ENCODE measurements around the gene METTL2A. TPM values are rescaled to one million over a fixed set of nuclear protein-coding genes. Genes with fewer than 3 reads are reported as not detected.
"Not testable (repeated sequence)": the region's sequence is repeated elsewhere in the genome, so short reads cannot be mapped to it uniquely, and the experiment has no call there.

METTL2A gene, protein sequence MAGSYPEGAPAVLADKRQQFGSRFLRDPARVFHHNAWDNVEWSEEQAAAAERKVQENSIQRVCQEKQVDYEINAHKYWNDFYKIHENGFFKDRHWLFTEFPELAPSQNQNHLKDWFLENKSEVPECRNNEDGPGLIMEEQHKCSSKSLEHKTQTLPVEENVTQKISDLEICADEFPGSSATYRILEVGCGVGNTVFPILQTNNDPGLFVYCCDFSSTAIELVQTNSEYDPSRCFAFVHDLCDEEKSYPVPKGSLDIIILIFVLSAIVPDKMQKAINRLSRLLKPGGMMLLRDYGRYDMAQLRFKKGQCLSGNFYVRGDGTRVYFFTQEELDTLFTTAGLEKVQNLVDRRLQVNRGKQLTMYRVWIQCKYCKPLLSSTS
- 27.8 and 29.6 TPM in 2 replicates for total RNA-seq (ENCODE audit: low replicate concordance)
- long read RNA-seq, transcript METTL2A-201 (9 exons, 2,537 nt): major isoform, 91 of 138 reads
- long read RNA-seq, transcript METTL2A-202 (8 exons, 1,556 nt): minor isoform, 32 of 138 reads
- long read RNA-seq, partial matches to known transcripts: 2 of 138 reads
- long read RNA-seq, other reads (novel, unspliced or antisense): 13 of 138 reads

DNA sequence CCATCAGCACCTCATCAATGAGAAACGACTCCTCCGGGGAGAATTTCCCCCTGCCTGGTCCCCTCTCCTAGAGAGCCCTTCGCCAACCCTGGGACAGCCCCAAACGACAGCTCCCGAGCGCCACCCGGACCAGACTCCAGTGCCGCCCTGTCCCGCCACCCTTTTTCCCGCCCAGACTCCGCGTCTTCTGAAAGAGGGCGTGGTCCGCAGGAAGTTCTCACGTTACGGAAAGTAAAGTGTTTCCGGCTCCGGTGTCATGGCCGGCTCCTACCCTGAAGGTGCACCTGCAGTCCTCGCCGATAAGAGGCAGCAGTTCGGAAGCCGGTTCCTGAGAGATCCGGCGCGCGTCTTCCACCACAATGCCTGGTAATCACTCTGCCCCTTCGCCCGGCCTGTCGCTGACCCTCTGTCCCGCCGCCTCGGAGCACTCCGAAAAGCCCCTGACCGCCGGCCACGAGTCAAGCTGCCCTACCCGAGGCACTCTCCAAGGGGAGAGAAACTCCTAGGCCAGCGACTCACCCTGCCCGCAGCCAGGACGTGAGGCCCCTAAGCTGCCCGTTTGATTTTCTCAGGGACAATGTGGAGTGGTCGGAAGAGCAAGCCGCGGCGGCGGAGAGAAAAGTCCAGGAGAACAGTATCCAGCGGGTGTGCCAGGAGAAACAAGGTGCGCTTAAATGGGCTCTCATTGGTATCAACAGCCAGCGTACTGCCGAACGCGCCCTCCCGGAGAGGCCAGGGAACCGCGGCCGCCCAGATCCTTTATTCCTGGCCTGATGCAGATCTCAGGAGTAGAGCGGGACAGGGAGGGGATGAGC, at the start of gene METTL2A:
Gene METTL2A (plus strand): TSS at position 251 of the 815 bp plus-strand sequence. CDS start 6 bp downstream, at position 257.
- Mint-ChIP-seq H3K27ac (peak within 1 kb of the TSS; percentile 93), H3K4me1 (ENCODE audit: unreplicated experiment) (peaks cover 19% of the 10 kb centered on the region)
- not testable (repeated sequence) for H3K9me3 Mint-ChIP-seq

DNA sequence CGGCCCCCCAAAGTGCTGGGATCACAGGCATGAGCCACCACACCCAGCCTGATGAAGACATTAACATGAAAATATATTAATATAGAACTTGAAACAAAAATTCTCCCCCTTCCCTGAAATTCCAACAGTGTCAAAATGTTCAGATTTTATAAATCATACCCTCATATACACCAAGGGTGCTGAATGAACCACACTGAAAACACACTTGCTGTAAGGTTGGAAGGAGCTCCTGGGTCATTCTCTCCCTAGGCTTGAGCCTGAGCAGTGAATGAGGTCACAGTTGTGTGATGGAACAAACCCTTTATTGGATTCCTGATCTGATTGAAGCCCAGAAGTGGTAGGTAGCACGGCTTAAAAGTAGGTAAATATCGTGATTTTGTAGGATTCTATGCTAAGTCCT, 43.4 kb upstream of the METTL2A start, which contains the start of gene EFCAB3:
Gene EFCAB3 (plus strand): TSS at position 301 of the 400 bp plus-strand sequence. CDS start 2,427 bp downstream, outside the sequence.
- H3K27ac Mint-ChIP-seq: no peak within 1 kb of the TSS
- no peak for DNase-seq (ENCODE audit: extremely low spot score, unreplicated experiment)
- H3K4me3 Mint-ChIP-seq: no peak within 1 kb of the TSS
- no peaks in the 10 kb centered on the region for H3K4me1 Mint-ChIP-seq (ENCODE audit: unreplicated experiment)
- peaks cover 17% of the 10 kb centered on the region for H3K27me3 Mint-ChIP-seq
- H3K36me3 Mint-ChIP-seq: no peaks in the 10 kb centered on the region
- TF ChIP-seq, protein P1, sequence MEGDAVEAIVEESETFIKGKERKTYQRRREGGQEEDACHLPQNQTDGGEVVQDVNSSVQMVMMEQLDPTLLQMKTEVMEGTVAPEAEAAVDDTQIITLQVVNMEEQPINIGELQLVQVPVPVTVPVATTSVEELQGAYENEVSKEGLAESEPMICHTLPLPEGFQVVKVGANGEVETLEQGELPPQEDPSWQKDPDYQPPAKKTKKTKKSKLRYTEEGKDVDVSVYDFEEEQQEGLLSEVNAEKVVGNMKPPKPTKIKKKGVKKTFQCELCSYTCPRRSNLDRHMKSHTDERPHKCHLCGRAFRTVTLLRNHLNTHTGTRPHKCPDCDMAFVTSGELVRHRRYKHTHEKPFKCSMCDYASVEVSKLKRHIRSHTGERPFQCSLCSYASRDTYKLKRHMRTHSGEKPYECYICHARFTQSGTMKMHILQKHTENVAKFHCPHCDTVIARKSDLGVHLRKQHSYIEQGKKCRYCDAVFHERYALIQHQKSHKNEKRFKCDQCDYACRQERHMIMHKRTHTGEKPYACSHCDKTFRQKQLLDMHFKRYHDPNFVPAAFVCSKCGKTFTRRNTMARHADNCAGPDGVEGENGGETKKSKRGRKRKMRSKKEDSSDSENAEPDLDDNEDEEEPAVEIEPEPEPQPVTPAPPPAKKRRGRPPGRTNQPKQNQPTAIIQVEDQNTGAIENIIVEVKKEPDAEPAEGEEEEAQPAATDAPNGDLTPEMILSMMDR (conservative IDR thresholded peaks at IDR 0.05): no peak
- no peaks in the 10 kb centered on the region for H3K9me3 Mint-ChIP-seq

More for the DNA sequence above, at the start of gene METTL2A:
- not testable (repeated sequence) for H3K36me3 Mint-ChIP-seq, H3K27me3 Mint-ChIP-seq
- TF ChIP-seq, protein P1 (conservative IDR thresholded peaks at IDR 0.05): peak; percentile 70
- H3K4me3 Mint-ChIP-seq: peak within 1 kb of the TSS; percentile 97
- DNase-seq (ENCODE audit: extremely low spot score, unreplicated experiment): peak; percentile 85

DNA sequence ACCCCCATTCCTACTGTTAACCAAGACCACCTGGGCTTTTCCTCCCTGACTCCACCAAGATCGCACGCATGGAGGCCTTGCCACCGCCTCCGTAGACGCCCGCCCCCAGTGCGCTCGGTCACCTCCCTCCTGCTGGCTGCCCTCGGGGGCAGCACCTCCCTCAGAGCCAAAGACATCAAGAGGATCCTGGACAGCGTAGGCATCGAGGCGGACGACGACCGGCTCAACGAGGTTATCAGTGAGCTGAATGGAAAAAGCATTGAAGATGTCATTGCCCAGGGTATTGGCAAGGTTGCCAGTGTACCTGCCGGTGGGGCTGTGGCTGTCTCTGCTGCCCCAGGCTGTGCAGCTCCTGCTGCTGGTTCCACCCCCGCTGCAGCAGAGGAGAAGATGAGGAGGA, 42.1 kb upstream of the METTL2A start:
- TF ChIP-seq, protein P1 (conservative IDR thresholded peaks at IDR 0.05): no peak
- no peak for DNase-seq (ENCODE audit: extremely low spot score, unreplicated experiment)
- no peak overlapping the region for H3K27ac Mint-ChIP-seq
- H3K4me3 Mint-ChIP-seq: no peak overlapping the region
- H3K4me1 Mint-ChIP-seq (ENCODE audit: unreplicated experiment): no peaks in the 10 kb centered on the region
- no peaks in the 10 kb centered on the region for H3K36me3 Mint-ChIP-seq
- H3K9me3 Mint-ChIP-seq: no peaks in the 10 kb centered on the region
- H3K27me3 Mint-ChIP-seq: peaks cover 11% of the 10 kb centered on the region

DNA sequence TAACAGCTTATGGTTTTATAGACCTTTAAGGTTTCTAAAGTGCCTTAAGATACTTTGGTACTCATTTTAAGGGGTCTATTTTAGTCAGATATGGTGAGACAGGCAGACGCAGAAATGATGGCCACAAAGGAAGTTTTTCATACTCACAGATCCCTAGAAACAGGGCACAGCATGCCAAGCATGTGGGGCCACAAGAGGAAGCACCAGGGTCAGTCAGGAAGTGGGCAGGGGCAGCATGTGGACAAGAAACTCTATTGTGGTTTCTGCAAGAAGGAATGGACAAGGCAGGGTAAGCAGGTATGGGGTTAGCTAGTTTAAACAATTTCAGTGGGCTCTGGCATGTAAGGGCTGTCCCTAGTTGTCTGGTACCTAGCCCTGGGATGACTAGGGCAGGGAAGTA, 34.8 kb upstream of the METTL2A start:
- H3K27me3 Mint-ChIP-seq: peaks cover 27% of the 10 kb centered on the region
- TF ChIP-seq, protein P1 (conservative IDR thresholded peaks at IDR 0.05): no peak

DNA sequence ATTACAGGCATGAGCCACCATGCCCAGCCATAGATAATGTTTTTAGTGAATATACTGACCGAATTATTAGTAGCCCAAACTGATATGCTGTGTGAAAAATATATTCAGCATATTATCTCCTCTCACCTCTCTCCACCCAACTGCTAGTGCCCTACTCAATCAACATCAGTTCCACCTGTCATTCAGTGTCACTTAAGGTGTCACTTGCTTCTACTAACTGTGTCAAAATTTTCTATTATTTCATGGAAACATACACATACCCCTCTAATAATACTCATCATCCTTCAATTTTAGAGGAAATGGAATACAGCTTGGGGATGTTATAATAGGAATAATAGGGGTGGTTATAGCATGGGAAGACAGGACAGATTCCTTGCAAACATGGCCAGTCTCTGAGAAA, 30.8 kb upstream of the METTL2A start:
- Mint-ChIP-seq H3K4me3 (no peak overlapping the region), H3K27ac (no peak overlapping the region), H3K9me3 (no peaks in the 10 kb centered on the region), H3K4me1 (ENCODE audit: unreplicated experiment) (no peaks in the 10 kb centered on the region), H3K27me3 (peaks cover 33% of the 10 kb centered on the region), H3K36me3 (no peaks in the 10 kb centered on the region)
- no peak for DNase-seq (ENCODE audit: extremely low spot score, unreplicated experiment)
- TF ChIP-seq, protein P1 (conservative IDR thresholded peaks at IDR 0.05): no peak

More for the DNA sequence above, 34.8 kb upstream of the METTL2A start:
- Mint-ChIP-seq H3K4me3 (no peak overlapping the region), H3K36me3 (no peaks in the 10 kb centered on the region), H3K27ac (no peak overlapping the region), H3K9me3 (no peaks in the 10 kb centered on the region), H3K4me1 (ENCODE audit: unreplicated experiment) (no peaks in the 10 kb centered on the region)
- no peak for DNase-seq (ENCODE audit: extremely low spot score, unreplicated experiment)
